H1 (cell line): ENCODE results near the gene GNB5. TPM values are rescaled to one million over a fixed set of nuclear protein-coding genes. Genes with fewer than 3 reads are reported as not detected.

Experiments
- JUN ChIP-seq: IDR thresholded peaks from 2 replicates; pipeline ENCODE4 v1.6.1; 2011; ENCODE audit warnings: low read depth, mild to moderate bottlenecking, improper control_type of control experiment, low read length
- KDM1A ChIP-seq: fragments of 200-600, 300-600 bp; sonication (generic); IDR thresholded peaks from 2 replicates; pipeline ENCODE4 v1.7.1; 2016; ENCODE audit warnings: mild to moderate bottlenecking, low read length, borderline replicate concordance
- polyA plus RNA-seq, 7 experiments: library from polyadenylated mRNA; depleted of rRNA in 3 of 7; stranded (reverse) in 5 of 7; unstranded in 2 of 7; fragments of >200 nt in 5 of 7; fragments of 200-250 nt in 2 of 7; gene quantifications; 1 replicate in 5 of 7; 2 replicates in 1 of 7; 4 replicates in 1 of 7; pipeline versions ENCODE4 v1.2.1 to v1.2.3, GENCODE V29; 2011 to 2013; ENCODE audit warnings: missing spikeins in 2 of 7, mixed read lengths in 2 of 7
- total RNA-seq: library from RNA; stranded (reverse); fragmentation: NEBNext Ultra II Directional; extraction: Animal tissue kit (Norgen Biotek cat#: 25700); gene quantifications from 2 replicates; pipeline ENCODE4 v1.2.1, GENCODE V29; 2021
- TF ChIP-seq, protein P1 (sequence below): fragments of 300-600 bp; sonication (generic); IDR thresholded peaks from 2 replicates; pipeline ENCODE4 v1.7.1; 2012; ENCODE audit warnings: low read length, moderate library complexity, mild to moderate bottlenecking, inconsistent platforms; ENCODE audit not compliant: insufficient replicate concordance
- TF ChIP-seq, protein P2 (sequence below): IDR thresholded peaks from 2 replicates; pipeline ENCODE4 v1.6.1; 2012; ENCODE audit warnings: inconsistent platforms

The GNB5 gene
- total and polyA plus RNA-seq, 2 of the 8 experiments (the other 6 are each of a cell fraction or from before 2014, with no cell fraction given): 21.7 to 42.5 TPM

DNA sequence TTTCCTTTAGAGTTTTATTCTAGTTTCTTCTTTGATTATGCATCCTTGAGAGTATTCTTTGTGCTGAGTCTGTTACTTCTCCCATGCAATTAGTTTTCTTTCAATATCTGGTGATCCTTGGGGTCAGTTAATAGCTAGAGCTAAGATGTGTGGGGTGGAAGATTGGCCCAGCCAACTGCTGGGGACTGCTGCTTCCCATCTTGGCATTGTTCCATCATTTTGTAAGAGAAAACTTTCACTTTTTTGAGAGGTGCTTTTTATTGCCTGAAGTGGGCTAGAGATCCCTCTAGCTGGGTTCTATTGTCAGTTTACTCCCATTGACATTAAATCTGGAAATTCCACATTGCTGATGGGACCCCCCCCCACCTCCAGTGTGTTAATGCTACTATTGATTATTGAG, 94.0 kb downstream of the GNB5 start (continued):
- TF ChIP-seq, protein P1, sequence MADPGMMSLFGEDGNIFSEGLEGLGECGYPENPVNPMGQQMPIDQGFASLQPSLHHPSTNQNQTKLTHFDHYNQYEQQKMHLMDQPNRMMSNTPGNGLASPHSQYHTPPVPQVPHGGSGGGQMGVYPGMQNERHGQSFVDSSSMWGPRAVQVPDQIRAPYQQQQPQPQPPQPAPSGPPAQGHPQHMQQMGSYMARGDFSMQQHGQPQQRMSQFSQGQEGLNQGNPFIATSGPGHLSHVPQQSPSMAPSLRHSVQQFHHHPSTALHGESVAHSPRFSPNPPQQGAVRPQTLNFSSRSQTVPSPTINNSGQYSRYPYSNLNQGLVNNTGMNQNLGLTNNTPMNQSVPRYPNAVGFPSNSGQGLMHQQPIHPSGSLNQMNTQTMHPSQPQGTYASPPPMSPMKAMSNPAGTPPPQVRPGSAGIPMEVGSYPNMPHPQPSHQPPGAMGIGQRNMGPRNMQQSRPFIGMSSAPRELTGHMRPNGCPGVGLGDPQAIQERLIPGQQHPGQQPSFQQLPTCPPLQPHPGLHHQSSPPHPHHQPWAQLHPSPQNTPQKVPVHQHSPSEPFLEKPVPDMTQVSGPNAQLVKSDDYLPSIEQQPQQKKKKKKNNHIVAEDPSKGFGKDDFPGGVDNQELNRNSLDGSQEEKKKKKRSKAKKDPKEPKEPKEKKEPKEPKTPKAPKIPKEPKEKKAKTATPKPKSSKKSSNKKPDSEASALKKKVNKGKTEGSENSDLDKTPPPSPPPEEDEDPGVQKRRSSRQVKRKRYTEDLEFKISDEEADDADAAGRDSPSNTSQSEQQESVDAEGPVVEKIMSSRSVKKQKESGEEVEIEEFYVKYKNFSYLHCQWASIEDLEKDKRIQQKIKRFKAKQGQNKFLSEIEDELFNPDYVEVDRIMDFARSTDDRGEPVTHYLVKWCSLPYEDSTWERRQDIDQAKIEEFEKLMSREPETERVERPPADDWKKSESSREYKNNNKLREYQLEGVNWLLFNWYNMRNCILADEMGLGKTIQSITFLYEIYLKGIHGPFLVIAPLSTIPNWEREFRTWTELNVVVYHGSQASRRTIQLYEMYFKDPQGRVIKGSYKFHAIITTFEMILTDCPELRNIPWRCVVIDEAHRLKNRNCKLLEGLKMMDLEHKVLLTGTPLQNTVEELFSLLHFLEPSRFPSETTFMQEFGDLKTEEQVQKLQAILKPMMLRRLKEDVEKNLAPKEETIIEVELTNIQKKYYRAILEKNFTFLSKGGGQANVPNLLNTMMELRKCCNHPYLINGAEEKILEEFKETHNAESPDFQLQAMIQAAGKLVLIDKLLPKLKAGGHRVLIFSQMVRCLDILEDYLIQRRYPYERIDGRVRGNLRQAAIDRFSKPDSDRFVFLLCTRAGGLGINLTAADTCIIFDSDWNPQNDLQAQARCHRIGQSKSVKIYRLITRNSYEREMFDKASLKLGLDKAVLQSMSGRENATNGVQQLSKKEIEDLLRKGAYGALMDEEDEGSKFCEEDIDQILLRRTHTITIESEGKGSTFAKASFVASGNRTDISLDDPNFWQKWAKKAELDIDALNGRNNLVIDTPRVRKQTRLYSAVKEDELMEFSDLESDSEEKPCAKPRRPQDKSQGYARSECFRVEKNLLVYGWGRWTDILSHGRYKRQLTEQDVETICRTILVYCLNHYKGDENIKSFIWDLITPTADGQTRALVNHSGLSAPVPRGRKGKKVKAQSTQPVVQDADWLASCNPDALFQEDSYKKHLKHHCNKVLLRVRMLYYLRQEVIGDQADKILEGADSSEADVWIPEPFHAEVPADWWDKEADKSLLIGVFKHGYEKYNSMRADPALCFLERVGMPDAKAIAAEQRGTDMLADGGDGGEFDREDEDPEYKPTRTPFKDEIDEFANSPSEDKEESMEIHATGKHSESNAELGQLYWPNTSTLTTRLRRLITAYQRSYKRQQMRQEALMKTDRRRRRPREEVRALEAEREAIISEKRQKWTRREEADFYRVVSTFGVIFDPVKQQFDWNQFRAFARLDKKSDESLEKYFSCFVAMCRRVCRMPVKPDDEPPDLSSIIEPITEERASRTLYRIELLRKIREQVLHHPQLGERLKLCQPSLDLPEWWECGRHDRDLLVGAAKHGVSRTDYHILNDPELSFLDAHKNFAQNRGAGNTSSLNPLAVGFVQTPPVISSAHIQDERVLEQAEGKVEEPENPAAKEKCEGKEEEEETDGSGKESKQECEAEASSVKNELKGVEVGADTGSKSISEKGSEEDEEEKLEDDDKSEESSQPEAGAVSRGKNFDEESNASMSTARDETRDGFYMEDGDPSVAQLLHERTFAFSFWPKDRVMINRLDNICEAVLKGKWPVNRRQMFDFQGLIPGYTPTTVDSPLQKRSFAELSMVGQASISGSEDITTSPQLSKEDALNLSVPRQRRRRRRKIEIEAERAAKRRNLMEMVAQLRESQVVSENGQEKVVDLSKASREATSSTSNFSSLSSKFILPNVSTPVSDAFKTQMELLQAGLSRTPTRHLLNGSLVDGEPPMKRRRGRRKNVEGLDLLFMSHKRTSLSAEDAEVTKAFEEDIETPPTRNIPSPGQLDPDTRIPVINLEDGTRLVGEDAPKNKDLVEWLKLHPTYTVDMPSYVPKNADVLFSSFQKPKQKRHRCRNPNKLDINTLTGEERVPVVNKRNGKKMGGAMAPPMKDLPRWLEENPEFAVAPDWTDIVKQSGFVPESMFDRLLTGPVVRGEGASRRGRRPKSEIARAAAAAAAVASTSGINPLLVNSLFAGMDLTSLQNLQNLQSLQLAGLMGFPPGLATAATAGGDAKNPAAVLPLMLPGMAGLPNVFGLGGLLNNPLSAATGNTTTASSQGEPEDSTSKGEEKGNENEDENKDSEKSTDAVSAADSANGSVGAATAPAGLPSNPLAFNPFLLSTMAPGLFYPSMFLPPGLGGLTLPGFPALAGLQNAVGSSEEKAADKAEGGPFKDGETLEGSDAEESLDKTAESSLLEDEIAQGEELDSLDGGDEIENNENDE: no peak
- no peak for TF ChIP-seq KDM1A
- TF ChIP-seq JUN: no peak
- TF ChIP-seq, protein P2, sequence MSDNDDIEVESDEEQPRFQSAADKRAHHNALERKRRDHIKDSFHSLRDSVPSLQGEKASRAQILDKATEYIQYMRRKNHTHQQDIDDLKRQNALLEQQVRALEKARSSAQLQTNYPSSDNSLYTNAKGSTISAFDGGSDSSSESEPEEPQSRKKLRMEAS: no peak
- TF ChIP-seq, all 59 proteins: peak for 0
